HG02840 (cell line): Measurements from ENCODE around the gene RPH3AL.

ENCODE experiments used
- ATAC-seq: cut with Tn5 transposase; IDR thresholded peaks from one replicate; pipeline ENCODE4 v1.9.1; 2021; ENCODE audit warnings: mild to moderate bottlenecking, moderate library complexity, moderate number of reproducible peaks; ENCODE audit not compliant: unreplicated experiment, low FRiP score

Gene RPH3AL

GRCh38 chr17:303168-303567, 49.4 kb downstream of the RPH3AL start:
- ATAC-seq, result no peak

- ATAC-seq, result no peak
These were observed 50.3 kb downstream of the RPH3AL start for GRCh38 chr17:302300-302698.

GRCh38 chr17:301681-302299, 50.8 kb downstream of the RPH3AL start:
- ATAC-seq, result no peak

GRCh38 chr17:300881-301280, 51.7 kb downstream of the RPH3AL start:
- no peak for ATAC-seq

- ATAC-seq, result no peak
These were observed 53.1 kb downstream of the RPH3AL start for GRCh38 chr17:299546-299945.

- ATAC-seq, result no peak
These were observed 53.7 kb downstream of the RPH3AL start for GRCh38 chr17:298791-299450.

GRCh38 chr17:297758-298157, 54.8 kb downstream of the RPH3AL start:
- no peak for ATAC-seq

GRCh38 chr17:296906-297690, 55.5 kb downstream of the RPH3AL start:
- no peak for ATAC-seq

- ATAC-seq, result no peak
These were observed 56.2 kb downstream of the RPH3AL start for GRCh38 chr17:296379-296778.

- no peak for ATAC-seq
These were observed 59.9 kb downstream of the RPH3AL start for GRCh38 chr17:292531-293382.

- ATAC-seq, result no peak
These were observed 60.6 kb downstream of the RPH3AL start for GRCh38 chr17:292016-292415.

GRCh38 chr17:291587-291986, 61.0 kb downstream of the RPH3AL start:
- no peak for ATAC-seq

GRCh38 chr17:290626-291025, 62.0 kb downstream of the RPH3AL start:
- no peak for ATAC-seq

GRCh38 chr17:290121-290521, 62.5 kb downstream of the RPH3AL start:
- no peak for ATAC-seq

GRCh38 chr17:289409-289808, 63.2 kb downstream of the RPH3AL start:
- no peak for ATAC-seq

- no peak for ATAC-seq
These were observed 63.7 kb downstream of the RPH3AL start for GRCh38 chr17:288802-289356.

GRCh38 chr17:286571-286970, 66.0 kb downstream of the RPH3AL start:
- no peak for ATAC-seq

- ATAC-seq, result no peak
These were observed 66.7 kb downstream of the RPH3AL start for GRCh38 chr17:285751-286422.

GRCh38 chr17:284676-285355, 67.8 kb downstream of the RPH3AL start:
- ATAC-seq, result no peak
